ENCODE measurements around the gene MOK.

MOK gene

DNA sequence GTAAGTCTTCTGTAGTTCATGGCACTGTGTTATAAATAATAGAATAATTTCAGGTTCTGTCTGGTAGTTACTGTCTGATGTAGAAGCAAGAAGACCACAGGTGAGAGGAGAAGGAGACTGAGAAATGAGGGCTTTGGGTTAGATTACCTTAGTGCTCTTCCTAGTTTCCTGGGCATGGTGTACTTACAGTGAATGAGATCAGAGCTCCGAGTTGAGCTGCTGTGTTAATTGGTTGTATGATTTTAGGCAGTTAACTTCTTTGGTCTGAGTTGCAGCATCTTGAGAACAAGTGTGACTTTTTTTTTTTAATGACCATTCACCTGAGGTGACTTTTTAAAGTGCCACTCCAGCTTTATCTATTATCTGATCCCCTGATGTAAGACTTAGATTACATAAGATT lies 123.8 kb downstream of the MOK start:
- Histone ChIP-seq H3K27ac (ENCODE audit: insufficient read depth in 1 of 2, low read depth in 1 of 2, low read length in 2 of 2, poor library complexity in 1 of 2, severe bottlenecking in 2 of 2) (no peak overlapping the region), H3K27me3 (replicated peaks in 2 of 5; ENCODE audit: control insufficient read depth in 4 of 5, insufficient read depth in 5 of 5, low read length in 4 of 5) (no peaks in the 10 kb centered on the region), H3K4me1 (ENCODE audit: control extremely low read depth in 1 of 4, control insufficient read depth in 4 of 4, insufficient read depth in 4 of 4, low read length in 3 of 4) (no peaks in the 10 kb centered on the region), H3K4me3 (ENCODE audit: control insufficient read depth in 1 of 7, extremely low read depth in 1 of 7, insufficient read depth in 4 of 7, low read depth in 2 of 7, low read length in 6 of 7) (no peak overlapping the region), H3K36me3 (ENCODE audit: control insufficient read depth in 4 of 4, insufficient read depth in 4 of 4, low read length in 3 of 4) (peaks cover 0 to 2% (median 0%) of the 10 kb centered on the region in 4 experiments), H3K9me3 (ENCODE audit: control extremely low read depth in 1 of 5, control insufficient read depth in 4 of 5, insufficient read depth in 2 of 5, low read depth in 1 of 5, low read length in 4 of 5) (no peaks in the 10 kb centered on the region)
- WGBS (ENCODE audit: insufficient coverage), result no CpG with 5 or more reads among the region's 1 CpG
- CTCF ChIA-PET, result interaction anchor here (1.4 kb wide), 2 partner anchors 10 to 31 kb away, joined by 3 to 4 read pairs; no protein-coding TSS in a partner anchor
- DNase-seq, result no peak
- POLR2A ChIA-PET, result no interaction called here

DNA sequence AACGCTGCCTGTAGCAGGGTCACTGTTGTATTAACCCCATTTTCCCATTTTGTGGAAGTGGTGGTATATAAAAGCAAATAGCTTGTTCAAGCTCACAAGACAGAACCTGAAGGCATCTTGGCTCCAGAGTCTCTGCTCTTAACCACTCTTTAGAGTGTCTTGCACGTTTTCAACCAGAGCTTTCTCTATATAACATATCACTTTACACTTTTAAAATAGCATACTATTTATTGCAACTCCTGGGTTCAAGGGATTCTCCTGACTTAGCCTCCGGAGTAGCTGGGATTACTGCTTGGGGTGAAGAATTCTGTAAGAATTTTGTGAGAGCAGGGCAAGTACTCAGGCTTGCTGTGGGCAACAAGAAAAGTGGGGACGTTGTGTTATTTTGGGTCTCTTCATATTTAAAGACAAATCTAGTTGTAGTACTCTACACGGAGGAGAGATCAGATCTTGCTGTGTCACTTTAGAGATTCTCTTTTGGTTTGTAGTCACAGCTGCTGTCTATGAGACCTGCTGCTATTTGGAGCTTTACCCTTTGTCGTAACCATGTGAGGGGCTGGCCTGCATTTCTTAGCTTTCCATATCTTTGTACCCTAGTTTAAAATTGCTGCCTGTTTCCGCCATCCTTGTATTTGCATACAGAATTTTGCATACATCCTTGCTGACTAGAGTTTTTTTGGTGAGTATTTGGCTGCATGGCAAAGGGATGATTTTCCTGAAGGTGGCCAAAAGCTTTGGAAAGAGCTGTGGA lies 124.5 kb downstream of the MOK start:
- DNase-seq, result no peak
- Histone ChIP-seq H3K27ac (ENCODE audit: insufficient read depth in 1 of 2, low read depth in 1 of 2, low read length in 2 of 2, poor library complexity in 1 of 2, severe bottlenecking in 2 of 2) (no peak overlapping the region), H3K27me3 (replicated peaks in 2 of 5; ENCODE audit: control insufficient read depth in 4 of 5, insufficient read depth in 5 of 5, low read length in 4 of 5) (no peaks in the 10 kb centered on the region), H3K36me3 (ENCODE audit: control insufficient read depth in 4 of 4, insufficient read depth in 4 of 4, low read length in 3 of 4) (peaks cover 0 to 2% (median 0%) of the 10 kb centered on the region in 4 experiments), H3K4me1 (ENCODE audit: control extremely low read depth in 1 of 4, control insufficient read depth in 4 of 4, insufficient read depth in 4 of 4, low read length in 3 of 4) (no peaks in the 10 kb centered on the region), H3K9me3 (ENCODE audit: control extremely low read depth in 1 of 5, control insufficient read depth in 4 of 5, insufficient read depth in 2 of 5, low read depth in 1 of 5, low read length in 4 of 5) (no peaks in the 10 kb centered on the region), H3K4me3 (ENCODE audit: control insufficient read depth in 1 of 7, extremely low read depth in 1 of 7, insufficient read depth in 4 of 7, low read depth in 2 of 7, low read length in 6 of 7) (no peak overlapping the region)
- POLR2A ChIA-PET, result no interaction called here
- CTCF ChIA-PET, result interaction anchor here (1.1 to 1.4 kb wide), 3 partner anchors 9 to 30 kb away, joined by 3 to 4 read pairs (median 4); no protein-coding TSS in a partner anchor
- WGBS (ENCODE audit: insufficient coverage), result 95% methylated on average over 3 of the region's 7 CpGs

Data from common myeloid progenitor, CD34-positive (primary cell).